Stimulated activated CD4-positive, alpha-beta T cell treated with anti-CD3 and anti-CD28 coated beads, Interleukin-1b, Interleukin-23, amount 100 ng/mL, for 4 hours (primary cell): ENCODE results near the gene ZNF423.

Experiments
- DNase-seq, 2 donors: peaks; one replicate each; pipeline ENCODE4 v3.0.0-alpha.2; 2020; ENCODE audit warnings: low read depth in 2 of 2

Gene ZNF423

GRCh38 chr16:49625311-49626065 lies 230.4 kb downstream of the ZNF423 start:
- no peak for DNase-seq

- DNase-seq: no peak
Measured at GRCh38 chr16:49623501-49624266, 232.2 kb downstream of the ZNF423 start.

- DNase-seq: no peak
Measured at GRCh38 chr16:49622421-49623402, 233.2 kb downstream of the ZNF423 start.

- DNase-seq: no peak
Measured at GRCh38 chr16:49622084-49622390, 233.9 kb downstream of the ZNF423 start.

GRCh38 chr16:49621241-49622083 lies 234.4 kb downstream of the ZNF423 start:
- no peak for DNase-seq

- DNase-seq: no peak
Measured at GRCh38 chr16:49620869-49621240, 235.1 kb downstream of the ZNF423 start.

GRCh38 chr16:49620158-49620868 lies 235.6 kb downstream of the ZNF423 start:
- DNase-seq: no peak

- DNase-seq: no peak
Measured at GRCh38 chr16:49619811-49620157, 236.1 kb downstream of the ZNF423 start.

GRCh38 chr16:49618955-49619354 lies 237.0 kb downstream of the ZNF423 start:
- DNase-seq: no peak

- no peak for DNase-seq
Measured at GRCh38 chr16:49617710-49618330, 238.1 kb downstream of the ZNF423 start.

- DNase-seq: no peak
Measured at GRCh38 chr16:49617016-49617629, 238.8 kb downstream of the ZNF423 start.

- no peak for DNase-seq
Measured at GRCh38 chr16:49615576-49615975, 240.3 kb downstream of the ZNF423 start.

GRCh38 chr16:49610983-49611382 lies 244.9 kb downstream of the ZNF423 start:
- no peak for DNase-seq

GRCh38 chr16:49608779-49609178 lies 247.1 kb downstream of the ZNF423 start:
- DNase-seq: no peak

- DNase-seq: no peak
Measured at GRCh38 chr16:49608098-49608497, 247.8 kb downstream of the ZNF423 start.

- no peak for DNase-seq
Measured at GRCh38 chr16:49605536-49606254, 250.2 kb downstream of the ZNF423 start.

- DNase-seq: no peak
Measured at GRCh38 chr16:49604602-49605001, 251.3 kb downstream of the ZNF423 start.

- no peak for DNase-seq
Measured at GRCh38 chr16:49603956-49604355, 252.0 kb downstream of the ZNF423 start.

- DNase-seq: no peak
Measured at GRCh38 chr16:49602976-49603310, 253.0 kb downstream of the ZNF423 start.
